Measurements from ENCODE around the gene PGP. TPM values are rescaled to one million over a fixed set of nuclear protein-coding genes. Genes with fewer than 3 reads are reported as not detected.

The PGP gene
- total and polyA plus RNA-seq, 8 donors, result 9.3 to 90.4 (median 11.3) TPM

GRCh38 chr16:2207872-2208271, 6.8 kb downstream of the PGP start:
- Histone ChIP-seq H3K4me3 (no peak overlapping the region), H3K27ac (no peak overlapping the region), H3K36me3 (peaks cover 29 to 50% (median 40%) of the 10 kb centered on the region in 4 donors), H3K4me1 (peaks cover 20 to 41% (median 37%) of the 10 kb centered on the region in 4 donors), H3K27me3 (no peaks in the 10 kb centered on the region), H3K9me3 (no peaks in the 10 kb centered on the region)
- intact Hi-C loops (cut with DNase I; ENCODE audit: low total_unique reads), result loop anchor here (10.0 kb wide), 1 partner anchor 47 kb away; the partner anchor contains the start of gene ECI1
- no peak for DNase-seq
- WGBS, 5 donors, result 88 to 95% (median 92%) methylated on average over 7 to 9 of the region's 9 CpGs
- no peak for TF ChIP-seq POLR2A (IDR thresholded peaks at IDR 0.05)
- TF ChIP-seq POLR2AphosphoS5 (IDR thresholded peaks at IDR 0.05), result no peak
- TF ChIP-seq CTCF (IDR thresholded peaks at IDR 0.05), result no peak
- no peak for TF ChIP-seq EP300 (IDR thresholded peaks at IDR 0.05)

- Histone ChIP-seq H3K27me3 (no peaks in the 10 kb centered on the region), H3K4me1 (peaks cover 12 to 32% (median 27%) of the 10 kb centered on the region in 4 donors), H3K4me3 (peak overlapping the region in 2 of 4 donors; percentile 65), H3K27ac (peak overlapping the region in 1 of 5 donors; percentile 99), H3K9me3 (no peaks in the 10 kb centered on the region), H3K36me3 (peaks cover 29 to 43% (median 38%) of the 10 kb centered on the region in 4 donors)
- intact Hi-C loops (cut with DNase I; ENCODE audit: low total_unique reads), result loop anchor here (10.0 kb wide), 1 partner anchor 48 kb away; the partner anchor contains the start of gene ECI1
- 89 to 93% (median 91%) methylated on average over 9 to 23 of the region's 23 CpGs for WGBS, 5 donors
- TF ChIP-seq POLR2AphosphoS5 (IDR thresholded peaks at IDR 0.05), result no peak
- DNase-seq, result no peak
Measured at GRCh38 chr16:2206780-2207433, 7.7 kb downstream of the PGP start.

- TF ChIP-seq POLR2AphosphoS5 (IDR thresholded peaks at IDR 0.05), result no peak
- TF ChIP-seq POLR2A (IDR thresholded peaks at IDR 0.05), result no peak
- no peak for TF ChIP-seq EP300 (IDR thresholded peaks at IDR 0.05)
- no peak for TF ChIP-seq CTCF (IDR thresholded peaks at IDR 0.05)
- 74 to 82% (median 79%) methylated on average over 18 of the region's 18 CpGs for WGBS, 5 donors
- H3K27ac ChIP-seq, result peak overlapping the region; percentile 95 to 99 (median 96)
- peak overlapping the region; percentile 65 to 75 (median 69) for H3K4me3 ChIP-seq
- intact Hi-C loops (cut with DNase I; ENCODE audit: low total_unique reads), result loop anchor here (10.0 kb wide), 1 partner anchor 48 kb away; the partner anchor contains the start of gene ECI1
- no peak for DNase-seq
- no peaks in the 10 kb centered on the region for H3K27me3 ChIP-seq
- H3K36me3 ChIP-seq, result peaks cover 29 to 43% (median 38%) of the 10 kb centered on the region in 4 donors
- H3K9me3 ChIP-seq, result no peaks in the 10 kb centered on the region
- peaks cover 12 to 28% (median 24%) of the 10 kb centered on the region in 4 donors for H3K4me1 ChIP-seq
Measured at GRCh38 chr16:2206420-2206779, 8.2 kb downstream of the PGP start.

- TF ChIP-seq CTCF (IDR thresholded peaks at IDR 0.05), result no peak
- TF ChIP-seq POLR2AphosphoS5 (IDR thresholded peaks at IDR 0.05), result no peak
- TF ChIP-seq EP300 (IDR thresholded peaks at IDR 0.05), result no peak
- no peak for TF ChIP-seq POLR2A (IDR thresholded peaks at IDR 0.05)
- no peaks in the 10 kb centered on the region for H3K9me3 ChIP-seq
- intact Hi-C loops (cut with DNase I; ENCODE audit: low total_unique reads), result loop anchor here (10.0 kb wide), 1 partner anchor 49 kb away; the partner anchor contains the start of gene ECI1
Measured at GRCh38 chr16:2205967-2206313, 8.7 kb downstream of the PGP start.

More at GRCh38 chr16:2205967-2206313, 8.7 kb downstream of the PGP start:
- no peaks in the 10 kb centered on the region for H3K27me3 ChIP-seq
- peak overlapping the region; percentile 95 to 99 (median 96) for H3K27ac ChIP-seq
- DNase-seq, result no peak
- peaks cover 29 to 43% (median 38%) of the 10 kb centered on the region in 4 donors for H3K36me3 ChIP-seq
- 0 to 8% (median 6%) methylated on average over 2 to 16 of the region's 16 CpGs for WGBS, 5 donors
- peaks cover 12 to 28% (median 23%) of the 10 kb centered on the region in 4 donors for H3K4me1 ChIP-seq
- H3K4me3 ChIP-seq, result peak overlapping the region; percentile 65 to 75 (median 69)
